HG03342 (cell line): Measurements from ENCODE around the gene PCGF3.
"Not testable (repeated sequence)": the region's sequence is repeated elsewhere in the genome, so short reads cannot be mapped to it uniquely, and the experiment has no call there.

Experiments
- ATAC-seq: cut with Tn5 transposase; IDR thresholded peaks from one replicate; pipeline ENCODE4 v1.9.1; 2021; ENCODE audit warnings: mild to moderate bottlenecking, moderate library complexity; ENCODE audit not compliant: unreplicated experiment

Gene PCGF3

DNA sequence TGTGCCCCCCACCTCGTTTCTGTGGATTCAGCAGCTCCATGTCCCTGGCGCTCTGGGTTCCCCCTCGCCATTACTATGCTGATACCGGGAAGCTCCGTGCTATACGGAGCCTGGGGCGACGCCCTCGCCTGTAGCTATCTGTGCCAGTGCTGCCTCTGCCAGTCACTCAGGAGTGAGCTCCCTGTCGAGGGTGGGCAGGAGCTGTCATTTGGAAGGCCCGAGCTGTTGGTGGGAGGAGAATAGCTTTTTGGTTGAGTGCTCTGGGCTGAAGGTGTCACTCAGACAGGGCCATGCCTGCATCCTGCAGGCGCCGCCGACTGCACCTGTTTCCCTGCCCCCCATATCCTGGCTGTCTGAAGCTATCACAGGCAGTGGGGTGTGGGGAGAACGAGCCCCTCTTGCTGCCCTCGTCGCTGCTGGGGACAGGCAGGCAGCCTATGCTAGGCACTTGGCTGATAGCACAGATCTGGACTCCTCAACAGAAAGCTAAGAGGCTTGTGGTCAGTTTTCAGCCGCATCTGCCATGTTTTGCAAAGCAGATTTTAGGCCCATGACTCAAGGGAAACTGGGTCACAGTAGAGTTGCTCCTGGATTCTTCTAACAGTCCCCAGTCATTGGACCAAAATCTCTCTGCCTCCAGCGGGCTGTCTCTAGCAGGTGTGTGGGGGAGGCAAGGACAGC lies 88.4 kb downstream of the PCGF3 start:
- ATAC-seq, result no peak

DNA sequence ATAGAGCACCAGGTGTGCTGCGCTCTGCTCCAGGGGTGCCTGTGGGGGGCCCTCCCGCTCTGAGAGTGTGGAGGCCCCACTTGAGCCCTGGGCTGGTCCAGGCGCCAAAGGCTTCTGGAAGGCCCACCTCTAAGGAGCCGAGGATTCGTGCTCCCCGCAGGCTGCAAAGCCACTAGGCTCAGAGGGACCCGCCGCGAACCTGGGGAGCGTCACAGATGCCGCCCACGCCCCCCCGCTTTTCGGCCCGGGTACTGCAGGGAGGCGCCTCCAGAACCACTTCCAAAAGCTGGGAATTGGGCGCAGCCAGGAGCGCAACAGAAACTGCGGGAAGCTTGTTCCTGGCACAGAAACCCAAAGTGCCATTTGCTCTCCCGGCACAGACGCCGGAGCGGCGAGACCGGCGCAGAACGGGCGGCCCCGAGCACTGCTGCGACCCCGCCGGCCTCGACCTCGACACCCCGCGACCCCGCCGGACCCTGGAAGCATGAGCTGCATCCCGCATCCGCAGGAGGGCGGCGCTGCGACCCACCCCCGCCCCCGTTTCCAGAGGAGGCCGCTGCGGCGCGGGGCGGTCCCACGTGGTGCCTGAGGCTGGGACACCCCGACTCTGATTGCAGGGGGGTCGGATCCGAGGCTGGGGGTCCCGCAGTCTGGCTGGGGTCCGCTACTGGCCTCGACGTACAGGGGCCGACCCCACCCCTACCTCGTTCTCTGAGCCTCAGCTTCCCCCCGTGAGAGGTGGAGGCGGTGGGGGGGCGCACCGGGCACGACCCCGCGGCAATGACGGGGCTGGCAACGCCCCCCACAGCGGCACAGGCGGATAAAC lies 89.5 kb downstream of the PCGF3 start:
- ATAC-seq, result no peak

- ATAC-seq, result no peak
Measured at GRCh38 chr4:795726-796119, 90.1 kb downstream of the PCGF3 start.

DNA sequence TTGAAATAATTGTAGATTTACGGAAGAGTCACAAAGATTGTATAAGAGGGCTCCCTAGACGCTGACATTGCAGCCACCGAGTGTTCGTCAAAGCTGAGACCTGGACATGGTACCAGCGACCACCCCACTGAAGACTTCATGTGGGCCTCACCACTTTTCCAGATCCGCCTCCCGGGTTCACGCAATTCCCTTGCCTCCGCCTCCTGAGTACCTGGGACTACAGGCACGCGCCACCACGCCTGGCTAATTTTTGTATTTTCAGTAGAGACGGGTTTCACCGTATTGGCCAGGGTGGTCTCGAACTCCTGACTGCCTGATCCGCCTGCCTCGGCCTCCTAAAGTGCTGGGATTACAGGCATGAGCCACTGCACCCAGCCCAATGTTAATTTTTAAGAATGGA lies 90.6 kb downstream of the PCGF3 start:
- ATAC-seq, result no peak

DNA sequence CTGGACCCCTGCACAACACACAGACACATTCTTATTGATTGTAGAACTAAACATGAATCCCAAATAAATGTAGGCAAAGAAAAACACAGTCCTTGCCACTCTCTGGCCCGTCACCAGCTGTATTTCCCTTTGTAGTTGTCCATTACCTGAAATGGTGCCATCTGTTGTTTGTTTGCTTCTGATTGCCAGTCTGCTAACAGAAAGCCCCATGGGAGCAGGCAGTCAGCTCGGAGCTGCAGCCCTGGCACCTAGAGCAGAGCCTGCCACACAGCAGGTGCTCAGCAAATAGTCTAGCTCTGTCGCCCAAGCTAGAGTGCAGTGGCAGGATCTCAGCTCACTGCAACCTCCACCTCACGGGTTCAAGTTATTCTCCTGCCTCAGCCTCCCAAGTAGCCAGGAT lies 91.4 kb downstream of the PCGF3 start:
- no peak for ATAC-seq

GRCh38 chr4:801436-802124 lies 95.9 kb downstream of the PCGF3 start:
- ATAC-seq, result no peak

- no peak for ATAC-seq
Measured at GRCh38 chr4:803884-804283, 98.3 kb downstream of the PCGF3 start.

DNA sequence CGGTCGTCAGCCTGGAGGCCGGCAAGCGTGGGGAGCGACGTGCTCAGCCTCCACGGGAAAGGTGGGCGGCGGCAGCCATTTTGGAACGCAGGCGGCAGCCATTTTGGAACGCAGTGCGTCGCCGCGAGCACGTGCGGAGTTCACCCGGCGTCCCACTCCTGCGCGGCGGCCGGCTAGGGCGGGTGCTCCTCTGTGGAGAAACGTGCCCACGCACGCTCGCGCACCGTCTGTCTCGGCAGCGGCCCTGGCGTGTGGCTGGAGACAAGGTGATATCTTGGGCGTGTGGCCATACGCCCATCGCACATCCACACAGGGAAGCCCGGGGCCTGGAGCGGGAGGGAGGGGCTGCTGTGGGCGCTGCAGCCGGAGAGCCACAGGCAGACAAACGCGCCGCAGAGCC lies 99.2 kb downstream of the PCGF3 start:
- ATAC-seq, result no peak

DNA sequence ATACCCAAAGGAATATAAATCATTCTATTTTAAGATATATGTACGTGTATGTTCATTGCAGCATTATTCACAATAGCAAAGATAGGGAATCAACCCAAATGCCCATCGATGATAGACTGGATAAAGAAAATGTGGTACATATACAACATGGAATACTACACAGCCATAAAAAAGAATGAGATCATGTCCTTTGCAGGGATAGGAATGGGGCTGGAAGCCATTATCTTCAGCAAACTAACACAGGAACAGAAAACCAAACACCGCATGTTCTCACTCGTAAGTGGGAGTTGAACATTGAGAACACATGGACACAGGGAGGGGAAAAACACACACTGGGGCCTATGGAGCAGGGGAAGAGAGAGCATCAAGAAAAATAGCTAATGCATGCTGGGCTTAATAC lies 101.3 kb downstream of the PCGF3 start:
- not testable (repeated sequence) for ATAC-seq

- ATAC-seq, result no peak
Measured at GRCh38 chr4:807792-808191, 102.2 kb downstream of the PCGF3 start.

DNA sequence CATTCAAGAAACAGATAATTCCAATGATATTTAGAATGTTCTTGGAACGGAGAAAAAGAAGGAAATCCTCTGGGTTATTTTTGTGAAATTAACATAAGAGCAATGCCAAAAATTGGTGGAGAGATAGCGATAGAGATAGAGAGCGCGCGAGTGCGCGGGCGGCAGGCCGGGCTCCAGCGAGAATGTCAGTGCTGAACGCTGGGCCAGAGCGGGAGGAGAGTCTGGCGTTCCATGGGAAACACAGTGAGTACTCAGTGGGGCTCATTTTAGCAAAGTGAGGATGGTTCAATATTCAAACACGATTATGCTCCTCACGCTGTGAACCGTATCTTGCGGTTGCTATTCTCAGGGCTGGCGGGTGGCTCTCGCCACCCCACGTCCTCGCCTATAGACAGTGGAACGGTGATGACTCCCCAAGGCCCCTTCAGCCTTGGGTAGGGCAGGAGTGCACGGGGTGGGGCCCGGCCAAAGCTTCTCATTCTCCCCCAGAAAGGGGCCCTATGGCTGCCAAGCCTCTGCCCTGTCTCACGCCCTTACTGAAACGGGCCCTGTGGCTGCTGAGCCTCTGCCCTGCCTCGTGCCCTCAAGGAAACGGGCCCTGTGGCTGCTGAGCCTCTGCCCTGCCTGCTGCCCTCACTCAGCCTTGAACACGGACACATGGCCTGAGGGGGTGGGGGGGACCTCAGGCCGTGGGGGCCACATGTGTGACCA lies 103.4 kb downstream of the PCGF3 start:
- ATAC-seq, result no peak

GRCh38 chr4:813900-814299 lies 108.3 kb downstream of the PCGF3 start:
- ATAC-seq, result no peak

DNA sequence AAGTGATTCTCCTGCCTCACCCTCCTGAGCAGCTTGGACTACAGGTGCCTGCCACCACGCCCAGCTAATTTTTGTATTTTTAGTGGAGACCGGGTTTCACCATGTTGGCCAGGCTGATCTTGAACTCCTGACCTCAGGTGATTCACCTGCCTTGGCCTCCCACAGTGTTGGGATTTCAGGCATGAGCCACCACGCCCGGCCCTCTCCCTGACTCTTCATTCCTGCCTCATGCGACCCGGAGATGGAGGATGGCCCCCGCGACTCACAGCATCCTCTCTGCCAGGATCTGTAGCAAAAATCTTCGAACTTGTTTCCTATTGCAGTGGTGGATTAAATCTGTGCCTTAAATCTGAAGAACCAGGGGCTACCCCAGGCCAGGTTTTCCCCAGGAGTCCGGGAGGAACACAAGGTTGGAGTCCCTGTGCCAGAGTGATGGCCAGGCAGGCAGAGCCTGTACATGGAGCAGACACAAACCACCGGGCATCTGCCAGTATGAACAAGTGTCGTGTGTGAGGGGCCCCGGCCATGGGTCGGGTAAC lies 108.7 kb downstream of the PCGF3 start:
- ATAC-seq, result no peak

DNA sequence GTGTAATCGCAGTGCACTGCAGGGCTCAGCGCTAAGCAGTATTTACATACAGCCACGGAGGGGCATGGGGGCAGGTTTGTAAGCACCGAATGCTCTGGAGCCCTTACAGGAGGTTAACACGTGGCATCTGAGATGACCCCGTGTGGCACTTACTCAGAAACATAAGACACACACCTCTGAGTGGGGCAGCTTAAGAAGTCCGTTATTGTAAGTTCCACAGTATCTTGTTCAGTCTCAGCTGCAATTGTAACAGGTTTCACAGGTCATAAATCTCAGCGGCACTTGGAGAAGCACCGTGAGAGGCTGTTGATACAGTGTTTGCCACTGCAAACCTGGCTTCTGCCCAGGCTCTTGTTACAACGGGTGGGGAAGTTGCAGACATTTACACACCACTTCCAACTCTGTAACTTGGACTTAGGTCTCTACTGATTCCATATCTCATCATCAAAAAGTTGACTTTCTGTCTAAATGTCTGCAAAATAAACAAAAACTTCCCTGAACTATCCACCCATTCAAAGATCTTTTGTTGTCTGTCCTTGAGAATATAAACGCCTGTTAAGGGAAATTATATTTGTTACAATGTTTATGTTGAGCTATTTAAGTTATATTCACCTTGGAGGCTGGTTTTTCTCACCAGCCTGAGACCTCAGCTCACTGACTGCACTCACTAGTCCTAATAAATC lies 110.0 kb downstream of the PCGF3 start:
- no peak for ATAC-seq

DNA sequence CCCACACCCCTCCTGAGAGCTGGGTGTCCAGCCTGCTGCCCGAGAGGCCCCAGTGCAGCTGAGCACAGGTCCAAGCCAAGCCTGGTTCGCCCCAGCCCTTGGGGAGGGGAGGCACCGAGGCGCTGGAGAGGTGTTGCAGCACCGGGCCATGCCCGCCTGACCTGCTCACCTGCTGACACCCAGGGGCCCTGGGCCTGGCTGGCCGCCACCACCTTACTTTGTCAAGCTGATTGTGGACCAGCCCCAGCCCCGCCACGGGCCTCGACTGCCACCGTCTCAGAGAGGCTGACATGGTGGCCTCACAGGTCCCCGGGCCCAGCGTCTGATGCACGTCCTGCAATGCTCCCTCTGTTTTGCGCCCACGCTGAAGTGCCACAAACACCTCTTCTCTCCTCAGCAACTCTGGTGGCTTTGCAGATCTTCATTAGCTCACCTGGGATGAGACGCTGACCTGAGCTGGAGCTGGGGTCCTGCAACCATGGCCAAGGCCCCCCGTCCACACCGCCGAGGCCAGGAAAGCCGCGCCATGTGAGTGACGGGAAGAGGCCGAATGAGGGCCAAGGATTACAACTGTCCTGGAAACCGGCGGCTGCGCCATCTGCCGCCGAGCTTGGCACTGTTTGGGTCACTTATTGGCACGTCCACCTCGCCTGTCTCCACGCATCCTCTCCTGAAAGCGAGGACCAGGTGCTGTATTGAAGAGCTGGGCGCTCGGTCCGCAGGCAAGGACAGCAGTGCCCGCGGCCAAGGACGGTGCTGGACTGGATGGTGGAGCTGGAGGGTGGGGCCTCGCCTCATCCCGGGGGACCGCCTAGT lies 112.7 kb downstream of the PCGF3 start:
- ATAC-seq, result no peak

DNA sequence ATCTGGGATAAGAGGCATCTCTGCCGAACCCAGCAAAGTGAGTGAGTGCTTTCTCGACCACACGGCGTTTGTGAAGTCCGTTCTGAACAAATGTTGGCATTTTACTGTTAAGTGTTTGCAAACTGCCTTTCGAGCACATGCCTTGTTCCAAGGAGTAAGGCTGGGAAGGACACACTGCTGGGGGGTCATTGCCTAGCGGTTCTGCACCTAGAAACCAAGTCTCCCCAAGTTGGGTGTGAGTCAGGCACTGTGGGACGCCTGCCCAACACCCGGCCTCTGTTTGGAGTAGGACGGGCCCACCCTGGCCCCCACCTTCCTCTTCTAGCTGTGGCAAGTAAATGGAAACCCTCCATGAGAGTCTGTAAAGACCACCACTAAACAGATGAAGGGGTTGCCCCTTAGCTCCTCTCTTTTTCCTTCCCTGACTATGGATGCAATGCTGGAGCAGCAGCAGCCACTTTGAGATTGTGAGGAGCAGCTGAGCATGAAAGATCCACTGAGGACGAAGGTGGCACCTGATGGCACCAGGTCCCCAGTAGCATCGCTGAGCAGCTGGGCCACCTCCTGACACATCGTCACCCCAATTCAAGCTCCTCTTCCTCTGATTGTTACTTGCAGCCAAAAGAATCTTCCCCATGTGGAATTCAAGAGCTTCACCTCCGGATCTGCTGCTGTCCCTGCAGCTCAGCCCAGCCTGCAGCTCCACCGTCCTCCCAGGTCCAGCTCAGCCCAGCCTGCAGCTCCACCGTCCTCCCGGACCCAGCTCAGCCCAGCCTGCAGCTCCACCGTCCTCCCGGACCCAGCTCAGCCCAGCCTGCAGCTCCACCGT lies 114.0 kb downstream of the PCGF3 start:
- ATAC-seq, result no peak
